CD4-positive, alpha-beta T cell treated with Interleukin-6 at 100 ng/mL for 8 hours (primary cell): ENCODE measurements around the gene GABRA4.

Experiments used
- DNase-seq: peaks from one replicate; pipeline ENCODE4 v3.0.0-alpha.2; 2020; ENCODE audit warnings: mixed read lengths, low spot score

Gene GABRA4

GRCh38 chr4:46979283-46979682 is 14.1 kb downstream of the GABRA4 start:
- no peak for DNase-seq

DNA sequence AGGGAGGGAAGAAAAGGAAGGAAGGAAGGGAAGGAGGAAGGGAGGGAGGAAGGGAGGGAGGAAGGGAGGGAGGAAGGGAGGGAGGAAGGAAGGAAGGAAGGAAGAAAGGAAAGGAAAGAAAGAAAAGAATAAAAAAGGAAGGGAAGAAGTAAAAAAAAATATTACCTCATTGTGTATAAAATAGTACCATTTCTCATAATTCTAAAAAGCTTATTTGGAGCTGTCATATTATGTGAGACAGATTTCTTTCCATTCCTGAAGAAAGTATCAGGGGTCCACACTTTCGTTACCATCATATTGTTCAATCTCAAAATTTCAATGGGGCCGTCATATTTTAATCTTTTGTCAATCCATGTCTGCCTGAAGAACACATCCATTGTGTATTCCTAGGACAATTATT is 16.1 kb downstream of the GABRA4 start:
- DNase-seq, result no peak

DNA sequence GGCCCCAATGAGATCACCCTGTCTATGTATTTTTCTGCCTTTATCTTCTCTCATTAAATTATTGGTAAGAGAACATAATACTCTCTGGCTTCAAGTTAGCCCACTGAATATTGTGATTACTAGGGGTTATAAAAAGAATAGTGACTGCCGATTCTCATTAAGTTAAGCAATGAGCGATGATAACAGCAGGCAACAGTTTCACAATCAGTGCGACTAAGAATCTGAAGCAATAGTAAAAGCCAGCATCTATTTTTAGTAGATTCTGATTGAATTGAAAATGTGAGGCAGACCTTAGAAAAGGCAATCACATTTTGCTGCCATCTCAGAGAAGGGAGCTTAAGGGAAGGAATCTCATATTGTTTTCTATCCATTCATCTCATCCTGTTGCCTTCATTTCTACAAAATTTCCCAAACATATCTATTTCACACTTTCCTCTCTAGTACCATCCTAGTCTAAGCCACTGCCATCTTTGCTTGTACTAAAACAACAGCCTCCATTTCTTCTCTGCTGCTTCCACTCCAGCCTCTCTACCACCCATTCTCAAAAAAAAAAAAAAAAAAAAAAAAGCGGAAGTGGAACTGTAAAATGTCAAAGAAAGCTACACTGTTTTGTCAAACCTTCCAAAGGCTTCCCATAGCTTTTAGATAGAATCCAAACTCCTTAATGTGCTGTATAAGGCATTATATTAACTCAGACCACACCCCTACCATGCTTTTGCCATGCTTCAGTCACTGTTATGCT is 17.4 kb downstream of the GABRA4 start:
- no peak for DNase-seq

- DNase-seq, result no peak
These were observed 18.4 kb downstream of the GABRA4 start for GRCh38 chr4:46974891-46975543.

GRCh38 chr4:46968847-46969246 is 24.5 kb downstream of the GABRA4 start:
- DNase-seq, result no peak

DNA sequence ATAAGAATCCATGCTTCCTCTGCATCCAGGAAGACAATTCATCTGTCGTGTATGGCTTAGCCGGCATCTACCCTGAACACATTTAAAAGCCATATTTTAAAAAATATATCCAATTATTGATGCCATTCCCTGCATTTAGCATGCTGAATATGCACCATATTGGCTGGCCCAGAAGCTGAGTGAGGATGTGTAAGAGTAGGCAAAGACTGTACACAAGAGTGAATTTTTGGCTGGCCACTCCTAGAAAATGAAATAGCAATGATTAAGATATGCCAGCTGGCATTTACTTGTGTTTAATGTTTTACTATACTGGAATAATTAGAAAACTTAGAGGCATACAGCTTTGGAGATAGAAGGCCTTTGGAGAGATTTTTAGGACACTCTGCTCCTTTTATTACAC is 25.8 kb downstream of the GABRA4 start:
- no peak for DNase-seq

DNA sequence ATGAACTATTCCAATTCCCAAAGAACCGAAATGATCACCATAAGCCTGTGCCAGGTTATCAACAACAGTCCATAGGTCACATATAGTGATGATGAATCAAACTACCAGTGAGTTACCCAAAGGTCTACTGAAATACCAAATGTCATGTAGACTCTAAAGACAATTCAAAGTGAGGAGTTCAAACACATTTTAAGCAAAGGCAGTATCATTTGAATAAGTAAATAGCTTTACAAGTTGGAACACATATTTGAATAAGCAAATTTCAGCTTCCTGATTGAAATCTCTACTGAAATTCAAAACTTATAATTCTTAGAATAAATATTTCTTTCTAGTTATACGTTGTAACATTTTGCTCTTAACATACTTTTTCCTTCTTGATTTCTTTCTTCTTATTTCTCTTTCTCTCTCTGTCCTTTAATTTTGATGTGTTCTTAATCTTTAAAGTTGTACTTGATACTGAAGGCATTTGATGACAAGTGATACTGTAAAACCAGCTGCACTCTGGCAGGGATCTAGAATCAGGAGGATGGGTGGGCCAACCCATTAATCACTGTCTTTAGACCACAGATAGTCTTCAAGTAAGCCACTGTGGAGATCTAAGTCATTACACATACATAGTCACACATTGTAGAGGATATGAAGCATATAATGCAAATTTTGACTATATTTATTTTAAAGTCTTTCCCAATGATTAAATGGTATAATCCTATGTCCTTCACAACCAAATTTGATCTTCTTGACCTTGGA is 34.5 kb downstream of the GABRA4 start:
- DNase-seq, result no peak

DNA sequence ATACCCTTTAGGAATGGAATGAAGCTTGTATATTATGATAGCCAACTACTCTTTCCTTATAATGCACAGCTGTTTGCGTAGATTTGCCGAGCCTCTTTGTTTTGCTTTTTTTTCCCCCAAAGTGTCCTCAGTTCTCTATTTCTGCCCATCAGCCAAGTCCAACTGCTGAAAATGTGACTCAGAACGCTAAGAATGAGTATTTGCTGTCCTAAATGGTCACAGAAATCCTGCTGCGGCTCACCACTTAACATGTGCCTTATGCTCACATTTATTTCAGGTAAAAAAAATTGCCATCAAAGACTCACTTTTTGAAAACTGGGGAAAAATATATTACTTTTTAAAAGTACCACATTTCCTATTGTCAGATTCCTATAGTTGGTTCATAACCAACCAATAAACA is 36.9 kb downstream of the GABRA4 start:
- DNase-seq, result no peak

DNA sequence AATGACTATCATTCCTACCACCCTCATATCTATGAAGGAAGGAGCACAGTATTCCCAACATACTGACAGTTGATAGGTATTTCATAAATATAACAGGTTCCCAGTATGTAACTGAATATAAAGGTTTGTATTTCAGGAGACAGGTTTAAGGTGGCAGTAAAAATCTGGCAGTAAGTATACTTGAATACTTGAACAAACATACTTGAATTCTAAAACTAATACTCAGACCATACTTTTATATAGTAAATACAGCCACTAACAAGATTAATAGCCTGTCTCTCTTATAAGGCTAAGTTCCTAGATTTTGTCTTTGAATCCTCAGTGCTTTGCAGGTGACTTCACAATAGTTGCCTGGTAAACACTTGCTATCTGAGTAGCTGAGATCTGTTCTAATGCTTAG is 37.8 kb downstream of the GABRA4 start:
- DNase-seq, result no peak

GRCh38 chr4:46954643-46955042 is 38.7 kb downstream of the GABRA4 start:
- no peak for DNase-seq

GRCh38 chr4:46953564-46953963 is 39.8 kb downstream of the GABRA4 start:
- DNase-seq, result no peak

GRCh38 chr4:46952451-46952850 is 40.9 kb downstream of the GABRA4 start:
- no peak for DNase-seq

DNA sequence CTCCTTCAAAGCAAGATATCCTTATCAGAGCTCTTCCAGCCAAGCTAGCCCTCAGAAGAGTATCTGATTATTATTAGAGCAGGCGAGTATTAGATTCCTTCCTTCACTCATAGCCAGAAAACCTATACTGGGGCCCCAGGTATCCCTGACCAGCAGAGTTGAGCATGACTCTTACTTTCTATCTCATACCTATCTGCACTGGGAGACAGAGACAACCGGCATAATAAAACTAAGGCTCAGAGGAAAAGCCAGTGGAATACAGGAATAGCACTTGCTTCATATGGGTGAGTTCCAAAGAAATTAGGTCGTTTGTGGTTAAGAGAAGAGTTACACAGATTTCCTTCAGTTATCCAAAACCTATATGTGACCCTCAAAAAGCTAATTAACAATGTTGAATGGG is 42.6 kb downstream of the GABRA4 start:
- DNase-seq, result no peak

DNA sequence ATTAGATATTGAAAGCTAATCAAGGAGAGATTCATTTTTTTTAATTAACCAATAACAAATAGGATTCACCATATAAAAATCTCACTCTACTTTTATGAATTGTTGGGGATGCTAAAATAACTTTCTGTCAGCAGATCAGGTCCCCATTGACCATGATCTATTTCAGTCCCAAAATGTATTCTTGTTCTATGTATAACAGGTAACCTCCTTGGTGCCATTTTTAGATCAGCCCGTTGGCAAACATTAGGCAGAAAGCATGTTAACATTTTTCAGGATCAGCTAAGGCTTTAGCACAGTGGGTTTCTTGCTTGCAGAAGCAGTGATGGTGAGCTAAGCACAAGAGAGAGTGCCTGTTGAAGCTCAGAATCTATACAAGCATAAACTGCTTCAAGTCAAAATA is 43.6 kb downstream of the GABRA4 start:
- DNase-seq, result no peak

GRCh38 chr4:46947541-46947940 is 45.8 kb downstream of the GABRA4 start:
- no peak for DNase-seq

- no peak for DNase-seq
These were observed 46.4 kb downstream of the GABRA4 start for GRCh38 chr4:46946919-46947536.

DNA sequence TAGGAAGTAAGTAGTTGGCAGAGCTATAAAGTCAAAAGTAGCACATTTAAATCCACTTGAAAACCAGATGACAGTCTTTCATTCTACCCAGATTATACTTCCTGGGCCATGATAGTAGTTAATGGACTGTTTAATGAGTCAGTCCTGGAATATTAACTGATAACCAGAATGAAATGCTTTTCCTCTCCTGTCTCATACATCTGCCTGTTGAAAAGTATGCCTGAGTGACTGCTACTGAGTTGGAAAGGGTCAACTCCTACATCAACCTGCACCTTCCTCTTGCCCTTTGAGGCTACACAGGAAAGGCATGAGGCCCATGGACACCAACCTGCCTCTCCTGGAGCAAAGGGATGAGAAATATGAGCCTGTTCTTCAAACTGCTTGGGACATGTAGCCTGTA is 48.3 kb downstream of the GABRA4 start:
- DNase-seq, result no peak

DNA sequence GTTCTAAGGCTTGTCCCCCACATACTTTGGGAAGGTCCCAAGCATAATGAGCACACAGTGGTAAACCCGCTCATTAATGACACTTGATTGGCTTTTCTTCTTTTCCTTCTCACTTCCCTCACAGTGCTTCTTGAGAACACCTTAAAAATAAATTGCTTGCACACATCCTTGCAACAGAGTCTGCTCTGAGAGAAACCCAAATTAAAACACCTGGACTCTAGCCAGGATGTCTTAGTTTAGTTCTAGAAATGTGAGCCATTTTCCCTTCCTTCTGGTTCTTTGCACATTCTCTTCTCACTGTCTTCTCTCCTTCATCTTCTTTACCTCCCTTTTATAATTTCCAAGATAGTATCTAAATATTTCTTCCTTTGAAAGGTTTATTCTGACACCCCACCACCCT is 49.0 kb downstream of the GABRA4 start:
- no peak for DNase-seq

- no peak for DNase-seq
These were observed 55.9 kb downstream of the GABRA4 start for GRCh38 chr4:46937493-46937892.

DNA sequence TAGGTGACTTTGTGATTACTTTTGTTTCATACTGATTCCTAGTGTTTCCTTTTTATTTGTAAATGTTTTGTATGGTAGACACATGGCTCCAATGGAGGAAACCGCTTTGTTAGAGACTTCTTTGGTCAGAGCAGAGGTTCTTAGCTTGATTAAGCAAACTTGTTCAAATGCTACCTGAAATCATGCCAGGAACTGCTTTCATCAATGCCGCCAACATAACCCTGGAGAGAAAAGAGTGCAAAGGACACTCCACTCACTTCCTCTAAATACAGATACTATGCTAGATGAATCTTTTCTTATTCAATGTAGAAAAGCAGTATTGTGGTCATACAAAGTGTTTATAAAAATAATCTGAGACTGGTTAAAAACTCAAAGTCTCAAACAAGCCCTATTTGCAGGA is 58.7 kb downstream of the GABRA4 start:
- no peak for DNase-seq

- no peak for DNase-seq
These were observed 59.7 kb downstream of the GABRA4 start for GRCh38 chr4:46933686-46934085.

GRCh38 chr4:46931981-46932380 is 61.4 kb downstream of the GABRA4 start:
- no peak for DNase-seq

GRCh38 chr4:46930891-46931290 is 62.5 kb downstream of the GABRA4 start:
- no peak for DNase-seq
